CD4-positive, CD25-positive, alpha-beta regulatory T cell (primary cell): ENCODE data around the gene SRL. TPM values are rescaled to one million over a fixed set of nuclear protein-coding genes. Genes with fewer than 3 reads are reported as not detected.
A peak's percentile ranks its signal among the peaks of the same experiment; 100 is the strongest.

Experiments
- ATAC-seq, 2 donors: fragments of 150-1000 bp; cut with Tn5 transposase; one replicate each; pipeline ENCODE4 v1.10.0; 2021; ENCODE audit warnings: low read depth in 2 of 2, moderate number of reproducible peaks in 2 of 2, moderate library complexity in 1 of 2
- DNase-seq, 3 donors: peaks; one replicate each; pipeline versions ENCODE4 v3.0.0 to v3.0.0-alpha.2; 2012 to 2022; ENCODE audit warnings: mixed read lengths in 1 of 3
- H3K27ac ChIP-seq: one replicate; pipeline ENCODE4 v1.7.0; 2013; ENCODE audit warnings: mild to moderate bottlenecking, low read length; ENCODE audit not compliant: insufficient read depth, poor library complexity, severe bottlenecking
- H3K27me3 ChIP-seq: one replicate; pipeline ENCODE4 v1.7.0; 2013; ENCODE audit warnings: low read length; ENCODE audit not compliant: control insufficient read depth, insufficient read depth
- H3K36me3 ChIP-seq: one replicate; pipeline ENCODE4 v1.7.0; 2013; ENCODE audit warnings: mild to moderate bottlenecking, low read length, moderate library complexity; ENCODE audit not compliant: control insufficient read depth, insufficient read depth
- H3K4me1 ChIP-seq: 2 replicates; pipeline ENCODE4 v1.7.0; 2013; ENCODE audit warnings: mild to moderate bottlenecking, low read length; ENCODE audit not compliant: insufficient read depth, control insufficient read depth, poor library complexity, severe bottlenecking
- H3K4me3 ChIP-seq: one replicate; pipeline ENCODE4 v1.7.0; 2013; ENCODE audit warnings: low read depth, mild to moderate bottlenecking, low read length, moderate library complexity
- H3K9me3 ChIP-seq, 2 experiments: 1 replicate in 1 of 2; 2 replicates in 1 of 2; pipeline ENCODE4 v1.7.0; 2013; ENCODE audit warnings: low read length in 2 of 2, mild to moderate bottlenecking in 1 of 2, moderate library complexity in 1 of 2; ENCODE audit not compliant: control insufficient read depth in 2 of 2
- H3K27ac Mint-ChIP-seq, 3 donors: one replicate each; pipeline ENCODE4 v1.8.0; 2020 to 2022; ENCODE audit warnings: mild to moderate bottlenecking in 3 of 3, mixed read lengths in 3 of 3, moderate library complexity in 2 of 3
- H3K27me3 Mint-ChIP-seq: one replicate; pipeline ENCODE4 v1.8.0; 2022; ENCODE audit warnings: mild to moderate bottlenecking, mixed read lengths
- H3K36me3 Mint-ChIP-seq: one replicate; pipeline ENCODE4 v1.8.0; 2020; ENCODE audit warnings: mixed read lengths
- H3K4me1 Mint-ChIP-seq, 4 donors: one replicate each; pipeline ENCODE4 v1.8.0; 2020 to 2022; ENCODE audit warnings: mixed read lengths in 4 of 4, mild to moderate bottlenecking in 1 of 4
- H3K4me3 Mint-ChIP-seq, 4 donors: one replicate each; pipeline ENCODE4 v1.8.0; 2020 to 2022; ENCODE audit warnings: mild to moderate bottlenecking in 4 of 4, mixed read lengths in 4 of 4, moderate library complexity in 3 of 4
- H3K9me3 Mint-ChIP-seq, 7 donors: one replicate each; pipeline ENCODE4 v1.8.0; 2020 to 2022; ENCODE audit warnings: mixed read lengths in 7 of 7, mild to moderate bottlenecking in 3 of 7, moderate library complexity in 2 of 7
- polyA plus RNA-seq, 4 donors: library from polyadenylated mRNA; unstranded; fragments of 300-500 nt; fragmentation: Illumina TruSeq; gene quantifications; one replicate each; pipeline ENCODE4 v1.2.3, GENCODE V29; 2021
- total RNA-seq: library from RNA; stranded (reverse); gene quantifications from one replicate; pipeline ENCODE4 v1.2.3, GENCODE V29; 2022

The SRL gene
- total and polyA plus RNA-seq, 5 donors from 2014 or later, result not detected

DNA sequence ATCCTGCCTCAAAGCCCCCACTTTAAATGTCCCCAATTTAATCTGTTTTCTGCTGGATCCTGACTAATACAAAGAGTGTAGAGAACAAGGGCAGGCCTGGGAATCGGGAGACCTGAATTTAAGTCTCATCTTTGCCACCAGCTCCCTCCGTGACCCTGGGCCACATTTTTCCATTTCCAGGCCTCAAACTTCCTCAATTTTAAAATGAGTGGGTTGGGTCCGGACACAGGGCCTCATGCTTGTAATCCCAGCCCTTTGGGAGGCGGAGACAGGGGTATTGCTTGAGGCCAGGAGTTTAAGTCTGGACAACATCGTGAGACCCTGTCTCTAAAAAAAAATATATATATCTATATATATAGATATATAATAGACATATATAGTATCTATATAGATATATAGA is 61.4 kb downstream of the SRL start:
- Mint-ChIP-seq H3K4me3 (no peak overlapping the region), H3K9me3 (peaks cover 0 to 4% (median 0%) of the 10 kb centered on the region in 7 donors), H3K4me1 (peaks cover 0 to 9% (median 3%) of the 10 kb centered on the region in 4 donors), H3K27ac (no peak overlapping the region), H3K36me3 (no peaks in the 10 kb centered on the region), H3K27me3 (peaks cover 12% of the 10 kb centered on the region)
- Histone ChIP-seq H3K4me1 (peaks cover 6% of the 10 kb centered on the region), H3K27me3 (no peaks in the 10 kb centered on the region), H3K9me3 (no peaks in the 10 kb centered on the region), H3K4me3 (no peak overlapping the region), H3K27ac (no peak overlapping the region), H3K36me3 (no peaks in the 10 kb centered on the region)
- ATAC-seq, result no peak
- DNase-seq, result no peak

DNA sequence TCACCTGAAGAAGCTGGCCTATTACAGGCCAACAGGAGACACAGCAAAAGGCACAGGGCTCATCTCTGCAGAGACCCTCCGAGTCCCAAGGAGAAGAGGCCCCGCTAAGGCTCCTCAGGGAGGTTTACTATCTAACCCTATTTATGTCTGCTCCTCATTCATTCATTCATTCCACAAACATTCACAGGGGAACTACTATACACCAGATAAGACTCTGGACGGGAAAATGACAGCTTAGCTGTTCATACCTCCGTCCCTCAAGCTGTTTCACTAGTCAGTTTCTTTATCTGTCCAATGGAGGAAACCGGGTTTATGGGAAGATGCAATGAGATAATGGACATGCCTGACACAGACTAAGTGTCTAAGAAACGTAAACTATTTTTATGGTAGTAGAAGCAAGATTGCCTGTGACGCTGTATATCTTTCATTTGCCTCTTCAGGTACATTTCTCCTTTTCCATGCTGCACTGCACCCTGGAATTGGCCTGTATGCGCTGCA is 62.1 kb downstream of the SRL start:
- no peak for ATAC-seq
- H3K9me3 Mint-ChIP-seq, result peaks cover 0 to 4% (median 0%) of the 10 kb centered on the region in 7 donors
- DNase-seq, result no peak
- no peaks in the 10 kb centered on the region for H3K9me3 ChIP-seq
- H3K27me3 Mint-ChIP-seq, result peaks cover 8% of the 10 kb centered on the region
- no peak overlapping the region for H3K27ac Mint-ChIP-seq
- H3K4me1 Mint-ChIP-seq, result peaks cover 0 to 8% (median 2%) of the 10 kb centered on the region in 4 donors
- no peak overlapping the region for H3K4me3 ChIP-seq
- H3K27ac ChIP-seq, result no peak overlapping the region
- H3K4me1 ChIP-seq, result peaks cover 6% of the 10 kb centered on the region
- no peak overlapping the region for H3K4me3 Mint-ChIP-seq
- H3K36me3 Mint-ChIP-seq, result no peaks in the 10 kb centered on the region
- no peaks in the 10 kb centered on the region for H3K27me3 ChIP-seq
- no peaks in the 10 kb centered on the region for H3K36me3 ChIP-seq

DNA sequence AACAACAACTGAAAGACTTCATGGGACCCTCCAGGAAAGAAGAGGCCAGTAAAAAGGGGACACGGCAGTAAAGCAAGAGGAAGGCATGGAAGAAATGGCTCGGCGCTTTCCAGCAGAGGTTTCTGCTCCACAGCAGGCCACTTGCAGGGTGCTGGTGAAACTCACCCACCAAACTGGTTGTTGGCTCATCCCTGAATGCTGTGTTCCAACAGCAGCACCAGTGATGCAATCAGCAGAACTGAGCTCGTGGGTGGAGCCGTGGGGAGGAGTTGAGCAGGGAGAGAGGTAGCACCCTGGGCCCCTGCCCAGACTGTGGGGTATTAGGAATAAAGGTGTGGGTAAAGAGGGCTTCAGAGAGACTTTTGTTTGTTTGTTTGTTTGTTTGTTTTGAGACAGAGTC is 62.9 kb downstream of the SRL start:
- Mint-ChIP-seq H3K27ac (no peak overlapping the region), H3K4me1 (peaks cover 0 to 5% (median 0%) of the 10 kb centered on the region in 4 donors), H3K9me3 (peaks cover 0 to 4% (median 0%) of the 10 kb centered on the region in 7 donors), H3K36me3 (no peaks in the 10 kb centered on the region), H3K4me3 (peak overlapping the region in 1 of 4 donors; percentile 63), H3K27me3 (peaks cover 9% of the 10 kb centered on the region)
- H3K9me3 ChIP-seq, result no peaks in the 10 kb centered on the region
- no peak overlapping the region for H3K4me3 ChIP-seq
- peaks cover 3% of the 10 kb centered on the region for H3K4me1 ChIP-seq
- H3K27me3 ChIP-seq, result no peaks in the 10 kb centered on the region
- H3K36me3 ChIP-seq, result no peaks in the 10 kb centered on the region
- DNase-seq (no peak), ATAC-seq (no peak)
- no peak overlapping the region for H3K27ac ChIP-seq

DNA sequence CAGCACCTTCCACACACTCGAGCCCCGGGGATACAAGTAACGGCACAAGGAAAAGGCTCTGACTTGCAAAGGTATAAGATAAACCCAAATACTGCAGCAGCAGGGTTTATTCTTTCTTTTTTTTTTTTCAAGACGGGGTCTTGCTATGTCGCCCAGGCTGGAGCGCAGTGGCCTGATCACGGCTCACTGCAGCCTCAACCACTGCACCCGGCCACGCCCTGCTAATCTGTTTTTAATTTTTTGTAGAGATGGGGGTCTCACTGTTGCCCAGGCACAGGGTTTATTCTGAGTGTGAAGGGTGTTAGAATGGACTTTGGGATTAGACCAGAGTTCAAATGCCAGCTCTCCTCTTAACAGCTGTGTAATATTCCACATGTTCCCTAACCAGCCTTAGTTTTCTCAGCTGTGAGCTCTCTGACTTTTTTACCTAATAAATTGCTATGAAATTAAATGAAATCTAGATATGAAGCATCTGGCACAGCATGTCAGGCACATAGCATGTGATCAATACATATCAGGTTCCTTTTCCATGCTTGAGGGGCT is 63.3 kb downstream of the SRL start:
- H3K4me3 Mint-ChIP-seq, result no peak overlapping the region
- no peaks in the 10 kb centered on the region for H3K4me1 ChIP-seq
- no peak for DNase-seq

DNA sequence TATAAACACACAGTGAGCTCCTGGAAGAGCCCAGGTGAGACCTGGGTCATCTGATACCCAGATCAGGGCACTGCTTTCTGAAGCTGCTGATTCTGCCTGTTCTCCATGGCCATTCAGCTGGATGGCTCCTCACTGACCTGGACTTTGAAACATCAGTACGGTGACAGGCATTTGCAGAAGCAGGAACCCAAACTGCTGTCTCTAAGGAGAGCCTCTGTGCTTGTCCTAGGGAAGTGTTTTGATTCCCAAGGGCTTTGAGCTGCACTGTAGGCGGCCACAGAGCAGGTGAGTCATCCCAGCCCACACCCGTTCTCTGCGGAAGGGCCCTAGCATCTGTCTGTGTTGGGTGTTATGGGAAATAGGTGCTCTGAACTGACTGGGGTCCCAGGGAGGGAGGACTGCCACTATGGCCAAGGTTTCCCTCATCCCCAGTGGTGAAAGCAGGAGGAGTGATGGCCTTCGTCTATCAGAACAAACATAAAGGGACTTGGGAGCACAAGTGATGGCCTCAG is 64.9 kb downstream of the SRL start:
- DNase-seq (no peak), ATAC-seq (peak in 1 of 2 donors; percentile 31)
- H3K4me1 ChIP-seq, result no peaks in the 10 kb centered on the region
- Mint-ChIP-seq H3K36me3 (no peaks in the 10 kb centered on the region), H3K4me1 (peaks cover 0 to 2% (median 0%) of the 10 kb centered on the region in 4 donors), H3K4me3 (no peak overlapping the region), H3K9me3 (peaks cover 0 to 4% (median 0%) of the 10 kb centered on the region in 7 donors), H3K27ac (no peak overlapping the region), H3K27me3 (peaks cover 4% of the 10 kb centered on the region)
- no peaks in the 10 kb centered on the region for H3K27me3 ChIP-seq
- H3K4me3 ChIP-seq, result no peak overlapping the region
- H3K9me3 ChIP-seq, result no peaks in the 10 kb centered on the region
- no peaks in the 10 kb centered on the region for H3K36me3 ChIP-seq
- H3K27ac ChIP-seq, result no peak overlapping the region

More for the DNA sequence above, 63.3 kb downstream of the SRL start:
- H3K27me3 Mint-ChIP-seq, result peaks cover 9% of the 10 kb centered on the region
- no peaks in the 10 kb centered on the region for H3K9me3 ChIP-seq
- peaks cover 0 to 4% (median 0%) of the 10 kb centered on the region in 7 donors for H3K9me3 Mint-ChIP-seq
- no peak overlapping the region for H3K27ac ChIP-seq
- no peaks in the 10 kb centered on the region for H3K36me3 ChIP-seq
- H3K27me3 ChIP-seq, result no peaks in the 10 kb centered on the region
- no peak overlapping the region for H3K27ac Mint-ChIP-seq
- ATAC-seq, result no peak
- H3K36me3 Mint-ChIP-seq, result no peaks in the 10 kb centered on the region
- no peak overlapping the region for H3K4me3 ChIP-seq
- H3K4me1 Mint-ChIP-seq, result peaks cover 0 to 5% (median 0%) of the 10 kb centered on the region in 4 donors

DNA sequence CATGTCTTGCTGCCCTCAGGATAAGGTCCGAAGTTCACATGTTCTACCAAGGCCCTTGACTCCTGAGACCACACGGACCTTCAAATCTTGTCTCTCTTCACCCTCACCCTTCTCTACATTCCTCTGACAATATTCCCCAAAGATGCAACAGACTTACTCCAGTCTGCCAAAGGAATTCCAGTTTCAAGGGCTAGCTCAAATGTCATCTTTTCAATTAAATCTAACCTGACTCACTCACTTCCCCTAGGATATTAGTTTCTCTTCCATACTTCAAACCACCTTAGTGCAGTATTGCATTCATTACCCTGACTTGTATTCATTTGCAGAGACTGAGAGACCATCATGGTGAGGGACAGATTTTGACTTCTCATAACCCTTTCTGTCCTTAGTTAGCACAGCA is 66.0 kb downstream of the SRL start:
- Mint-ChIP-seq H3K4me1 (no peaks in the 10 kb centered on the region), H3K27ac (no peak overlapping the region), H3K9me3 (peaks cover 0 to 2% (median 0%) of the 10 kb centered on the region in 7 donors), H3K27me3 (peaks cover 4% of the 10 kb centered on the region), H3K36me3 (no peaks in the 10 kb centered on the region), H3K4me3 (no peak overlapping the region)
- Histone ChIP-seq H3K36me3 (no peaks in the 10 kb centered on the region), H3K4me3 (no peak overlapping the region), H3K4me1 (no peaks in the 10 kb centered on the region), H3K27ac (no peak overlapping the region), H3K27me3 (no peaks in the 10 kb centered on the region), H3K9me3 (no peaks in the 10 kb centered on the region)
- DNase-seq, result no peak
- ATAC-seq, result no peak

DNA sequence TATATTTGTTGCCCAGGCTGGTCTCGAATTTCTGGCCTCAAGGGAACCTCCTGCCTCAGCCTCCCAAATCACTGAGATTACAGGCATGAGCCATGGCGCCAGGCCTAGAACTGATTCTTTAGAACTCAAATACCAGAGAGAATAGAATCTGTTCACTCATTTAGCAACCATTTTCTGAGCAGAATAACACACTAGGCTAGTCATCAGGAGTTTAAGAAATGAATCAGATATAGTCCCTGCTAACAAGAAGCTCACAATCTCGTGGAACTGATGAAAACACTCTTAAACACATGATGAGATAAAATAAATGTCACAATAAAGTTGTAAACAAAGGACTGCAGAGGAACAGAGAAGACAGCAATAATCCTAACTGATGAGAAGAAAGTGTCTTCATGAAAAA is 69.8 kb downstream of the SRL start:
- H3K27me3 Mint-ChIP-seq, result peaks cover 4% of the 10 kb centered on the region
- Histone ChIP-seq H3K9me3 (no peaks in the 10 kb centered on the region), H3K4me3 (no peak overlapping the region), H3K27me3 (no peaks in the 10 kb centered on the region), H3K4me1 (no peaks in the 10 kb centered on the region), H3K27ac (no peak overlapping the region), H3K36me3 (no peaks in the 10 kb centered on the region)
- H3K4me1 Mint-ChIP-seq, result peaks cover 0 to 2% (median 0%) of the 10 kb centered on the region in 4 donors
- DNase-seq (no peak), ATAC-seq (no peak)
- no peaks in the 10 kb centered on the region for H3K36me3 Mint-ChIP-seq
- no peak overlapping the region for H3K4me3 Mint-ChIP-seq
- H3K9me3 Mint-ChIP-seq, result no peaks in the 10 kb centered on the region
- H3K27ac Mint-ChIP-seq, result no peak overlapping the region

DNA sequence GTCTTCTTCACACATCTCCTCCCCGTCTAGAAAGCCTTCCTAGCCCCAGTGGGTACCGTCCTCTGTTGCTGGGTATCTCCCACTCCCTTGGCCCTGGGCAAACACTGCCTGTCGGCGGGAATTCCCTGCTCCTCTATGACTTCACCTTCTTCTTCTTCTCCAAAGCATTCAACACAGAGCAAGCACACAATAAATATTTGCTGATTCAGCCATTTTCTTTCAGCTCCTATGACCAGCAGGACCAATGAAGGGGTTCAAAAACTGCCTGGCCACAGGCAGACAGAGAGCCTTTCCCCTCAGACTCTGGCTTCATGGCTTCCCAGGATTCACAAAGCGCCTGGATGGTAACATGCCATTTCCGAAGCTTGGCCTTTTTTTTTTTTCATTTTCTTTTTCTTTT is 72.5 kb downstream of the SRL start:
- H3K4me1 ChIP-seq, result no peaks in the 10 kb centered on the region
- Mint-ChIP-seq H3K9me3 (no peaks in the 10 kb centered on the region), H3K27me3 (no peaks in the 10 kb centered on the region), H3K27ac (no peak overlapping the region), H3K4me1 (peaks cover 0 to 2% (median 0%) of the 10 kb centered on the region in 4 donors), H3K36me3 (no peaks in the 10 kb centered on the region), H3K4me3 (no peak overlapping the region)
- no peak for ATAC-seq
- H3K4me3 ChIP-seq, result no peak overlapping the region
- H3K27me3 ChIP-seq, result no peaks in the 10 kb centered on the region
- no peak for DNase-seq
- no peaks in the 10 kb centered on the region for H3K9me3 ChIP-seq
- no peaks in the 10 kb centered on the region for H3K36me3 ChIP-seq
- no peak overlapping the region for H3K27ac ChIP-seq
